Ishikawa (cell line): Measurements from ENCODE around the gene SCN10A.

Source experiments
- CEBPB ChIP-seq: IDR thresholded peaks from 2 replicates; pipeline ENCODE4 v1.6.1; 2012
- CREB1 ChIP-seq: IDR thresholded peaks from 2 replicates; pipeline ENCODE4 v1.6.1; 2012; ENCODE audit warnings: low read depth
- EGR1 ChIP-seq: IDR thresholded peaks from 2 replicates; pipeline ENCODE4 v1.6.1; 2012
- EP300 ChIP-seq: IDR thresholded peaks from 2 replicates; pipeline ENCODE4 v1.6.1; 2012; ENCODE audit warnings: borderline replicate concordance
- NFIC ChIP-seq: IDR thresholded peaks from 2 replicates; pipeline ENCODE4 v1.6.1; 2012
- RAD21 ChIP-seq: IDR thresholded peaks from 2 replicates; pipeline ENCODE4 v1.6.1; 2012; ENCODE audit warnings: low read depth
- TAF1 ChIP-seq: IDR thresholded peaks from 2 replicates; pipeline ENCODE4 v1.6.1; 2012; ENCODE audit warnings: low read depth, mild to moderate bottlenecking
- TCF12 ChIP-seq: IDR thresholded peaks from 2 replicates; pipeline ENCODE4 v1.6.1; 2012; ENCODE audit warnings: low read depth
- TEAD4 ChIP-seq: IDR thresholded peaks from 2 replicates; pipeline ENCODE4 v1.6.1; 2012
- YY1 ChIP-seq: IDR thresholded peaks from 2 replicates; pipeline ENCODE4 v1.6.1; 2012; ENCODE audit warnings: low read depth
- ZBTB7A ChIP-seq: IDR thresholded peaks from 2 replicates; pipeline ENCODE4 v1.6.1; 2012; ENCODE audit warnings: low read depth
- TF ChIP-seq, protein P1 (sequence below): IDR thresholded peaks from 2 replicates; pipeline ENCODE4 v1.6.1; 2012
- TF ChIP-seq, protein P2 (sequence below): IDR thresholded peaks from 2 replicates; pipeline ENCODE4 v1.6.1; 2012; ENCODE audit warnings: low read depth, mild to moderate bottlenecking

DNA sequence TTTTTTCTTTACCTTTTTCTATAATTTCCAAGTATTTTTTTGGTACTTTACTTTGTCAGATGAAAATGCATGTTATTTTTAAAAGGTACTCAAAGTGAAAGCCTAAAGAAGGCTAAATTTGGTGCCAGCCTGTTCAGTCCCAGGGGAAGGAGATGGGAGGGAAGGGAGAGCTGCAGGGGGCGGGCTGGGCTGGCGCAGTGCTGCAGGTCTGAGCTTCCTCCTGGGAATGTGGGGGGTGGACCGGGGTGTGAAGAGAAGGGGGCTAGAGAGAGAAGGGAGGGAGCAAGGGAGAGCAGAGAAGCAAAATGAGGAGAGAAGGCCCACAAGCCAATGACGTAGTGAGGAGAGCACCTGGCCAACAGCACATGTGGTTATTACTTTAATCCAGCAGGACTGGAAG, 95.6 kb downstream of the SCN10A start:
- no peak for TF ChIP-seq CEBPB
- TF ChIP-seq TAF1 = no peak
- TF ChIP-seq NFIC = no peak
- TF ChIP-seq RAD21 = no peak
- no peak for TF ChIP-seq YY1
- no peak for TF ChIP-seq EP300
- TF ChIP-seq, protein P1, sequence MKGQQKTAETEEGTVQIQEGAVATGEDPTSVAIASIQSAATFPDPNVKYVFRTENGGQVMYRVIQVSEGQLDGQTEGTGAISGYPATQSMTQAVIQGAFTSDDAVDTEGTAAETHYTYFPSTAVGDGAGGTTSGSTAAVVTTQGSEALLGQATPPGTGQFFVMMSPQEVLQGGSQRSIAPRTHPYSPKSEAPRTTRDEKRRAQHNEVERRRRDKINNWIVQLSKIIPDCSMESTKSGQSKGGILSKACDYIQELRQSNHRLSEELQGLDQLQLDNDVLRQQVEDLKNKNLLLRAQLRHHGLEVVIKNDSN = no peak
- TF ChIP-seq ZBTB7A = no peak
- TF ChIP-seq TEAD4 = no peak
- TF ChIP-seq, protein P2, sequence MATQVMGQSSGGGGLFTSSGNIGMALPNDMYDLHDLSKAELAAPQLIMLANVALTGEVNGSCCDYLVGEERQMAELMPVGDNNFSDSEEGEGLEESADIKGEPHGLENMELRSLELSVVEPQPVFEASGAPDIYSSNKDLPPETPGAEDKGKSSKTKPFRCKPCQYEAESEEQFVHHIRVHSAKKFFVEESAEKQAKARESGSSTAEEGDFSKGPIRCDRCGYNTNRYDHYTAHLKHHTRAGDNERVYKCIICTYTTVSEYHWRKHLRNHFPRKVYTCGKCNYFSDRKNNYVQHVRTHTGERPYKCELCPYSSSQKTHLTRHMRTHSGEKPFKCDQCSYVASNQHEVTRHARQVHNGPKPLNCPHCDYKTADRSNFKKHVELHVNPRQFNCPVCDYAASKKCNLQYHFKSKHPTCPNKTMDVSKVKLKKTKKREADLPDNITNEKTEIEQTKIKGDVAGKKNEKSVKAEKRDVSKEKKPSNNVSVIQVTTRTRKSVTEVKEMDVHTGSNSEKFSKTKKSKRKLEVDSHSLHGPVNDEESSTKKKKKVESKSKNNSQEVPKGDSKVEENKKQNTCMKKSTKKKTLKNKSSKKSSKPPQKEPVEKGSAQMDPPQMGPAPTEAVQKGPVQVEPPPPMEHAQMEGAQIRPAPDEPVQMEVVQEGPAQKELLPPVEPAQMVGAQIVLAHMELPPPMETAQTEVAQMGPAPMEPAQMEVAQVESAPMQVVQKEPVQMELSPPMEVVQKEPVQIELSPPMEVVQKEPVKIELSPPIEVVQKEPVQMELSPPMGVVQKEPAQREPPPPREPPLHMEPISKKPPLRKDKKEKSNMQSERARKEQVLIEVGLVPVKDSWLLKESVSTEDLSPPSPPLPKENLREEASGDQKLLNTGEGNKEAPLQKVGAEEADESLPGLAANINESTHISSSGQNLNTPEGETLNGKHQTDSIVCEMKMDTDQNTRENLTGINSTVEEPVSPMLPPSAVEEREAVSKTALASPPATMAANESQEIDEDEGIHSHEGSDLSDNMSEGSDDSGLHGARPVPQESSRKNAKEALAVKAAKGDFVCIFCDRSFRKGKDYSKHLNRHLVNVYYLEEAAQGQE = no peak
- TF ChIP-seq EGR1 = no peak
- TF ChIP-seq CREB1 = no peak
- no peak for TF ChIP-seq TCF12
